ENCODE data around the gene FAM241A.

Gene FAM241A

DNA sequence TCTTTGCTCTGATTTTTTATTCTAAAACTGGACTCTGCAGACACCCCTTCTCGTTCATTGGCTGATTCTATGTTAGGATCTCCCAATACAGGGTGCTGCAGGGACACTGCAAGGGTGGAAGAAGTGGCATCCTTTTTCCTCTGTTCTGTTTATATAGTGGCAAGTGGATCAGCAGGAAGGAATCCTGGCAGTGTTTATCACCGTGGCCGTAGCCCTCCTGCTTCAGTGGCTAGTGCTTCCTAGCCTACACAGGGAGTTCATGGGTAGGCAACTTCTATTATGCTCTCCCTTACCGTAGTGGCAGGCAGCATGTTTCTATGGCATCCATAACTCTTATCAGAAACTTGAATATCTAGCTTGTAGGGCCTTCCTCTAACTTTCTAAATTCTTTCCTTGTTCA is 79.9 kb downstream of the FAM241A start:
- Histone ChIP-seq H3K36me3 (ENCODE audit: control insufficient read depth in 1 of 2, insufficient read depth in 2 of 2, low read length in 2 of 2) (no peaks in the 10 kb centered on the region), H3K27me3 (ENCODE audit: low read depth, low read length) (no peaks in the 10 kb centered on the region), H3K9me3 (ENCODE audit: control insufficient read depth in 1 of 2, low read length in 2 of 2) (no peaks in the 10 kb centered on the region)

GRCh38 chr4:112230879-112231778 is 85.9 kb downstream of the FAM241A start:
- Histone ChIP-seq H3K36me3 (ENCODE audit: control insufficient read depth in 1 of 2, insufficient read depth in 2 of 2, low read length in 2 of 2) (no peaks in the 10 kb centered on the region), H3K4me3 (ENCODE audit: low read depth in 1 of 2, low read length in 2 of 2) (peak overlapping the region; percentile 88 to 96), H3K27ac (ENCODE audit: low read length) (peak overlapping the region; percentile 99), H3K9me3 (ENCODE audit: control insufficient read depth in 1 of 2, low read length in 2 of 2) (no peaks in the 10 kb centered on the region), H3K4me1 (ENCODE audit: control insufficient read depth in 1 of 2, insufficient read depth in 2 of 2, low read length in 2 of 2) (peaks cover 0 to 4% of the 10 kb centered on the region in 2 donors), H3K27me3 (ENCODE audit: low read depth, low read length) (no peaks in the 10 kb centered on the region)

More for the DNA sequence above, 79.9 kb downstream of the FAM241A start:
- H3K4me3 ChIP-seq (ENCODE audit: low read depth in 1 of 2, low read length in 2 of 2): no peak overlapping the region
- no peaks in the 10 kb centered on the region for H3K4me1 ChIP-seq (ENCODE audit: control insufficient read depth in 1 of 2, insufficient read depth in 2 of 2, low read length in 2 of 2)
- H3K27ac ChIP-seq (ENCODE audit: low read length): no peak overlapping the region

- Histone ChIP-seq H3K27me3 (ENCODE audit: low read depth, low read length) (no peaks in the 10 kb centered on the region), H3K9me3 (ENCODE audit: control insufficient read depth in 1 of 2, low read length in 2 of 2) (no peaks in the 10 kb centered on the region), H3K4me1 (ENCODE audit: control insufficient read depth in 1 of 2, insufficient read depth in 2 of 2, low read length in 2 of 2) (peaks cover 0 to 4% of the 10 kb centered on the region in 2 donors), H3K27ac (ENCODE audit: low read length) (peak within 1 kb of the TSS; percentile 99), H3K4me3 (ENCODE audit: low read depth in 1 of 2, low read length in 2 of 2) (peak within 1 kb of the TSS; percentile 96), H3K36me3 (ENCODE audit: control insufficient read depth in 1 of 2, insufficient read depth in 2 of 2, low read length in 2 of 2) (no peaks in the 10 kb centered on the region)
Measured at GRCh38 chr4:112231779-112232713, 86.8 kb downstream of the FAM241A start, which contains the start of gene AP1AR. Gene AP1AR (plus strand): TSS chr4:112231787. CDS start chr4:112232092, 305 bp downstream.

DNA sequence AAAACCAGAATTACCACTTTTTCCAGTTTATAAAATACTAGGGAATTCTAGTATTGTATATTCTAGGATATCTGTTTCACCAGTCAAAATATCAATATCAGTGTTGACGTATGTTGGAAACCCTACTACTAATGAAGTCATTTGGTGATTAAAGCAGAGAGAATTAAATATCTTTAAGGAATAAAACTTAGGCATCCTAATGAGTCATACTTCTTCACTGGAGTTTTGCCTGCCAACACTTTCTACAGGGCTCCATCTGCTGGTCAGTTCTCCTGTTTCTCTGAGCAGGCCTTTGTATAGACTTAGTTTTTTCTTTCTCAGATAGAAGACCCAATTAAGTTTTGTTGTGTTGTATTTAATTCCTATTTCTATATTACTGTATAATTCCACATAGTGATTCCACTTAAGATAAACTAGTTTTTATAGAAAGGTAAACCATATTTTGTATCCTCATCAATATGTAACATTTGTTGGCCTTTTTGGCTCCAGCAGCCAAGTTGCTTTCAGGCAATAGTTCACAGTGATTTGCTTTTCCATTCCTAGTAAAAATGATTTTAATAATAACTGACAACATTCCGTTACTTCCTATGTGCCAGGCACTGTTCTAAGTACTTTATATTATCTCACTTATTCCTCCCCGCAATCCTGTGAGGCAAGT is 89.8 kb downstream of the FAM241A start:
- H3K27me3 ChIP-seq (ENCODE audit: low read depth, low read length): no peaks in the 10 kb centered on the region
- H3K27ac ChIP-seq (ENCODE audit: low read length): no peak overlapping the region
- peaks cover 0 to 4% of the 10 kb centered on the region in 2 donors for H3K4me1 ChIP-seq (ENCODE audit: control insufficient read depth in 1 of 2, insufficient read depth in 2 of 2, low read length in 2 of 2)

GRCh38 chr4:112236040-112236439 is 90.8 kb downstream of the FAM241A start:
- Histone ChIP-seq H3K36me3 (ENCODE audit: control insufficient read depth in 1 of 2, insufficient read depth in 2 of 2, low read length in 2 of 2) (no peaks in the 10 kb centered on the region), H3K4me3 (ENCODE audit: low read depth in 1 of 2, low read length in 2 of 2) (no peak overlapping the region), H3K9me3 (ENCODE audit: control insufficient read depth in 1 of 2, low read length in 2 of 2) (no peaks in the 10 kb centered on the region), H3K27me3 (ENCODE audit: low read depth, low read length) (no peaks in the 10 kb centered on the region), H3K27ac (ENCODE audit: low read length) (no peak overlapping the region), H3K4me1 (ENCODE audit: control insufficient read depth in 1 of 2, insufficient read depth in 2 of 2, low read length in 2 of 2) (no peaks in the 10 kb centered on the region)

More for the DNA sequence above, 89.8 kb downstream of the FAM241A start:
- H3K36me3 ChIP-seq (ENCODE audit: control insufficient read depth in 1 of 2, insufficient read depth in 2 of 2, low read length in 2 of 2): no peaks in the 10 kb centered on the region
- H3K9me3 ChIP-seq (ENCODE audit: control insufficient read depth in 1 of 2, low read length in 2 of 2): no peaks in the 10 kb centered on the region
- no peak overlapping the region for H3K4me3 ChIP-seq (ENCODE audit: low read depth in 1 of 2, low read length in 2 of 2)

DNA sequence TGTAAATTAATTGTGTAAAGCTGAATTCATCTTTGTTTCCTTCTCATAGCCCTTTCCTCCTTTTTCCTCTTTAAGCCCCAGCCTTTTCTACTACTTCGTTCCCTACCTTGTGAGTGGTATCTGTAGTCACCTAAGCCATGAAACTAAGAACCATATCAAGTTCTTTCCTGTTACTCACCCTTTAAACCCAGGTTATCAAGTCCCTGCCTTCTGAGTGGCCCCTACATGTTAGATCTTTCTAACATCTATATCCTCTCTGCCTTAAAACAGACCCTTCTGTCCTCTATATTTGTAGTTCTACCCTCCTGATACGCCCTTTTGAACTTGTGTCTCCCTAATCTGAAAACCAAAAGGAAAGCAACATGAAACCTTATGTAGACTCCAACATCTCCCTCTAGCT is 93.6 kb downstream of the FAM241A start:
- no peak overlapping the region for H3K4me3 ChIP-seq (ENCODE audit: low read depth in 1 of 2, low read length in 2 of 2)
- no peak overlapping the region for H3K27ac ChIP-seq (ENCODE audit: low read length)
- H3K27me3 ChIP-seq (ENCODE audit: low read depth, low read length): no peaks in the 10 kb centered on the region
- H3K4me1 ChIP-seq (ENCODE audit: control insufficient read depth in 1 of 2, insufficient read depth in 2 of 2, low read length in 2 of 2): no peaks in the 10 kb centered on the region
- H3K9me3 ChIP-seq (ENCODE audit: control insufficient read depth in 1 of 2, low read length in 2 of 2): no peaks in the 10 kb centered on the region
- no peaks in the 10 kb centered on the region for H3K36me3 ChIP-seq (ENCODE audit: control insufficient read depth in 1 of 2, insufficient read depth in 2 of 2, low read length in 2 of 2)

Measured in muscle layer of duodenum (tissue), 2 donors.